Measurements from ENCODE around the gene ZNF330.

ZNF330 gene

GRCh38 chr4:141229408-141230101 is 8.9 kb downstream of the ZNF330 start:
- in situ Hi-C loops (cut with HindIII; ENCODE audit: low sequenced_read_pairs): no loop called here

DNA sequence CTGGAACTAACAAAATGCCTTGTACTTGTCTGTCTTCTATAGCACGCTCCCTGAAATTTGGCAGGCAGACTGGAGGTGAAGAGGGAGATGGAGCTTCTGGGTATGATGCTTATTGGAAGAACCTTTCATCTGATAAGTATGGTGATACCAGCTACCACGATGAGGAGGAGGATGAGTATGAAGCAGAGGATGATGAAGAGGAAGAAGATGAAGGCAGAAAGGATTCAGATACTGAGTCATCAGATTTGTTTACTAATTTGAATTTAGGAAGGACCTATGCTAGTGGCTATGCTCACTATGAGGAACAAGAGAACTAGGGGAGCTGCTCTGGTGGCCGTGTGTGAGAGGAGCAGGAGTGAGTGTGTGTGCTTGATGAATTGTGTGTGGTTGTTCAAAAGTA is 13.0 kb downstream of the ZNF330 start:
- in situ Hi-C loops (cut with HindIII; ENCODE audit: low sequenced_read_pairs): no loop called here

DNA sequence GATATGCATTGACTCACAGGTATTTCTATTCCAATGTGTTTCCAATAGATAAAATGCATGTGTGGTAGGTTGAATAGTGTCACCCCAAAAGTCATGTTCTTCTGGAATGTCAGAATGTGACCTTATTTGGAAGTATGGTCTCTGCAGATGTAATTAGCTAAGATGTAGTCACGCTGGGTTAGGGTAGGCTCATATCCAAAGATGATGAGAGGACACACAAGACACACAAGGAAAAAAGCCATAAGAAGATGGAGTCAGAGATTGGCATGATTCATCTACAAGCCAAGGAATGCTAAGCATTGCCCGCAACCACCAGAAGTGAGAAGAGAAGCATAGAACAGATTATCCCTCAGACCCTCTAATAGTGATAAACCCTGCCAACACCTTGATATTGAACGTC is 17.5 kb downstream of the ZNF330 start:
- in situ Hi-C loops (cut with HindIII; ENCODE audit: low sequenced_read_pairs): no loop called here

DNA sequence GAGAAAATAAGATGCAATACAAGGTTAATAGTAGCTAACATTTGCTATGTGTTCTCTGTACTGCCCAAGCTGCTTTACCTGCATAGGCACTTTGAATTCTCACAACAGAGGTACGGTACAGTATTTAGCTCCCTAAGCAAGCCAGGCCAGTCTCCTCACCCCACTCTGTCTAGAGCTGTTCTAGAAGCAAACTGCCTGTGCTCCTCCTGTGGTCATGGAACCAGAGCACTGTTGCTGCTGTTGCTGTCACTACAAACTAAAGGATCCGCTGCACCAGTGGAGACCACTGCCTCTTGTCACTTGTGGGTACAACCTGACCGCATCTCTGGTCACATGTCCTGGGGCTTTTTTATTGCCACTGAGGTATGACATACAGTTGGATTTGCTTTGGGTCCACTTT is 19.6 kb downstream of the ZNF330 start:
- in situ Hi-C loops (cut with HindIII; ENCODE audit: low sequenced_read_pairs): no loop called here

DNA sequence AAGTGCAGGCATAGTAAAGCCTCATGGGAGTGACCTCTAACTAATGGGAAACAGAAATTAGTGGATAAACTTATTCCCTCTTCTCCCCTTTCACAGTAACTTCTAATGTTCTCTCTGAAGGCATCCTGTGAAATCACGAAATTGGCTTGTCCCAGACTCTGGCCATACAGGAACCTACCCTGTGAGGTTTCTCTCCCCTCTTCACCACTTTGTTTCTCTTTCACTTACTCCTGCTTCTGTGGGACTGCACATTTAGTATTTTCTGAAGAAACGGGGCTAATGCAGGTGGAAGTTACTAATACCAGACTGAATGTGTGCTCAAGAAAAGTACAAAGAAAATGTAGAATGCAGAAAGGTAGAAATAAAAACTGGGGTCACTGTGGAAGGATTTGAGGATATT is 20.0 kb downstream of the ZNF330 start:
- in situ Hi-C loops (cut with HindIII; ENCODE audit: low sequenced_read_pairs): no loop called here

DNA sequence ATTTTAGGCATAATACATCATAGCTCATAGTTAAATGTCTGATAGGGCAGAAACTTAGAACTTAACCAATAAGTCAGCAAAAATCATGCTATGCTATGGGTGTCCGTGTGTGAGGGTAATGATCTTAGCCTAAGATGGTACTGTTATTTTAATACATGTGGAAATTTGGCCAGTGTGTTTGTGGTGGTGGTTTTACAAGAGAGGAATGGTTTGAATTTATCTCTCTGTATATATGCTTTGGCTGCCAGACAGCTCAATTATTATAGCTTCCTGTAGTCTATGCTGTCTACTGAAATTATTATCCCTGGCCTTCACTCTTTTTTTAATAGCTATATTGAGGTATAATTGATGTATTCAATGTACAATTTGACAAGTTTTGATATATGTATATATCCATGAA is 21.3 kb downstream of the ZNF330 start:
- in situ Hi-C loops (cut with HindIII; ENCODE audit: low sequenced_read_pairs): no loop called here

- in situ Hi-C loops (cut with HindIII; ENCODE audit: low sequenced_read_pairs): no loop called here
Measured at GRCh38 chr4:141244419-141244818, 23.7 kb downstream of the ZNF330 start.

DNA sequence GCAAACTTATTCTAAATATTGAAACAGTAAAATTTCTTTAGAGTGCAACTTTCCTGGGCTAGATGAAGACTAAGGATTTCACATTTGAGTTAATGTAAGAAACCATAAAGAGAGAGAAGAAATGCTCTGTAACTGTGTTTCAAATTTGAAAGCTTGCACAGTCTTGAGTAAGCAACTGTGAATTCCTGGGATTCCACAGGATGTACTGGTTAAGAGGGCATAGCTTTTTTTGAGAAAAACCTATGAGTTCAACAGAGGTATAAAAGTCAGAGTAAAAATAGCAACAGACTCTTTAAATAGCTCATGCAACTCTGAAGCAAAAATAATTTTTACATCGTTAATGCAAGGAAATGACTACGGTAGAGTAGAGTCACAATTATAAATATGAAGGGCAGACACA is 25.5 kb downstream of the ZNF330 start:
- in situ Hi-C loops (cut with HindIII; ENCODE audit: low sequenced_read_pairs): no loop called here

- in situ Hi-C loops (cut with HindIII; ENCODE audit: low sequenced_read_pairs): no loop called here
Measured at GRCh38 chr4:141246683-141247429, 26.2 kb downstream of the ZNF330 start.

DNA sequence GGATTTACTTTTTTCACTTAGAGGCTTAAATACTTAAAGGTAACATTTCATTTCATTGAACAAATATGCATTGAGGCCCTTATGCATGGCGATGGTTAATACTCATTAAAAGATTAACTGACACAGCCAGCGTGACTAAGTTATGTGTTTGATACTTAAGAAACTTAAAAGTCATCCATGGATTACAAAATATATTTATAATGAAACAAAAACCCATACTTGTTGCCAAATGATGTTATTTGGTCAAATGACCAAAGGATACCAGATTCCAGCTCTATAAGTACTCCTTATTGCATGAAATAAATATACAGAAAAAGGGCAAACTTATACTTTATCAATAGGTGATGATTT is 26.7 kb downstream of the ZNF330 start:
- in situ Hi-C loops (cut with HindIII; ENCODE audit: low sequenced_read_pairs): no loop called here

- in situ Hi-C loops (cut with HindIII; ENCODE audit: low sequenced_read_pairs): no loop called here
Measured at GRCh38 chr4:141248029-141248428, 27.3 kb downstream of the ZNF330 start.

GRCh38 chr4:141248486-141248885 is 27.8 kb downstream of the ZNF330 start:
- in situ Hi-C loops (cut with HindIII; ENCODE audit: low sequenced_read_pairs): no loop called here

DNA sequence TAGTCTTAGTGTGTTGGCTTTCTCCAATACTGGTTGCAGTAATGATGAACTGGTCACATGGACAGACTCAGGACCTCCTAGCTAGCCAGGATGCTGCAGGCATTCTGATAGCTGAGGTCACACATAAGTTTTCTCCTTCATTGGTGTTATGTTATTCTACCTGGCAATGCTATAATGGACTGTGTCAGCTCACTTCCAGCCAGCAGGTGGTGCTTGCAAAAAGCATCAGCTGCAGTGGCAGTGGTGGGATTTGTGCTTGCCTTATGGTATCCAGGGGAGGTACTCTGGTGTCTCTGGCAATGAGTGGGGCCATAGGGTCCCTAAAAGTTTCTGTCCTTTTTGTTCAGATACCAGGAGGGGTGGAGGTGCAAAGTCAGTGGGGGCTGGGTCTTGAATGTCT is 33.6 kb downstream of the ZNF330 start:
- in situ Hi-C loops (cut with HindIII; ENCODE audit: low sequenced_read_pairs): no loop called here

- in situ Hi-C loops (cut with HindIII; ENCODE audit: low sequenced_read_pairs): no loop called here
Measured at GRCh38 chr4:141255016-141255415, 34.3 kb downstream of the ZNF330 start.

DNA sequence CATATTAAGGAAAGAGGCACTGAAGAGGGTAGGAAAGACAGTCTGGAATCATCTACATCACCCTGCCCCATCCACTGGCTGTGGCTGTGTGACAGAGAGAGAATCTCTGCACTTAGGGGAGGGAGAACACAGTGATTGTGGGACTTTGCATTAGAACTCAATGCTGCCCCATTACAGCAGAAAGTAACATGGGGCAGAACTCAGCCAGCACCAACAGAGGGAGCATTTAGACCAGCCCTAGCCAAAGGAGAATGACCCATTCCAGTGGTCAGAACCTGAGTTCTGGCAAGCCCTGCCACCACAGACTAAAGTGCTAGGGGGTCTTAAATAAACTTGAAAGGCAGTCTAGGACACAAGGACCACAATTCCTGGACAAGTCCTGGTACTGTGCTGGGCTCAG is 37.9 kb downstream of the ZNF330 start:
- in situ Hi-C loops (cut with HindIII; ENCODE audit: low sequenced_read_pairs): no loop called here

- in situ Hi-C loops (cut with HindIII; ENCODE audit: low sequenced_read_pairs): no loop called here
Measured at GRCh38 chr4:141275834-141276233, 55.1 kb downstream of the ZNF330 start.

DNA sequence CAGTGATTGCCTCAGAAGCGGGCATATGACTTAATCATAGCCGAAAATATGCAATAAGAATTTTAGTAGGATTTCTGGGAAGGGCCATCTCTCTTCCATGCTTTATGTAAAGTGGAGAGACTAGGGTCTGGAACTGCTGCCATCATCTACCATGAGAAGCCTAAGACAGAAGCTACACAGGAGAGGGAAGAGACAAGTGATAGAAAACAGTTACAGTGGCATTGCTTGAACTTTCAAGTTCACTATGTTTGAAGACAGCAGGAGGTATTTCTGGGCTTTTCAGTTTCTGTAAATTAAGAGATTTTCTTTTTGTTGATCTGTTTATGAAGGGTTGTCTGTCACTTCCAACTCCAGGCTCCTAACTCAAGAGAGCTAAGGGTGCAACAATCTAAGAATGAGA is 62.5 kb downstream of the ZNF330 start:
- in situ Hi-C loops (cut with HindIII; ENCODE audit: low sequenced_read_pairs): no loop called here

GRCh38 chr4:141283563-141283962 is 62.9 kb downstream of the ZNF330 start:
- in situ Hi-C loops (cut with HindIII; ENCODE audit: low sequenced_read_pairs): no loop called here
